GM19324 (cell line): Measurements from ENCODE around the gene TMTC2.

Experiments
- ATAC-seq: cut with Tn5 transposase; IDR thresholded peaks from one replicate; pipeline ENCODE4 v1.9.1; 2021; ENCODE audit warnings: mild to moderate bottlenecking, moderate library complexity; ENCODE audit not compliant: unreplicated experiment, low FRiP score

TMTC2 gene

GRCh38 chr12:83158613-83159207 lies 472.0 kb downstream of the TMTC2 start:
- ATAC-seq: peak; percentile 85

- ATAC-seq: no peak
These were observed 474.8 kb downstream of the TMTC2 start for GRCh38 chr12:83161456-83161855.

- ATAC-seq: no peak
These were observed 482.0 kb downstream of the TMTC2 start for GRCh38 chr12:83168751-83169150.

- no peak for ATAC-seq
These were observed 485.7 kb downstream of the TMTC2 start for GRCh38 chr12:83172441-83172840.

- ATAC-seq: no peak
These were observed 486.4 kb downstream of the TMTC2 start for GRCh38 chr12:83172866-83173649.

- ATAC-seq: no peak
These were observed 493.3 kb downstream of the TMTC2 start for GRCh38 chr12:83179999-83180398.

GRCh38 chr12:83181074-83181473 lies 494.4 kb downstream of the TMTC2 start:
- no peak for ATAC-seq

GRCh38 chr12:83183132-83183531 lies 496.4 kb downstream of the TMTC2 start:
- no peak for ATAC-seq
